Measurements from ENCODE around the gene TTC12. TPM values are rescaled to one million over a fixed set of nuclear protein-coding genes. Genes with fewer than 3 reads are reported as not detected.

The TTC12 gene
- total and polyA plus RNA-seq, 9 of the 15 experiments (the other 6 are each of a cell fraction or from before 2014, with no cell fraction given) = 5.1 to 19.9 (median 13.4) TPM

- TF ChIP-seq ETS2 (tag; IDR thresholded peaks at IDR 0.05; ENCODE audit: borderline replicate concordance, poor library complexity, severe bottlenecking) (no peak), KDM4B (IDR thresholded peaks at IDR 0.05; ENCODE audit: borderline replicate concordance in 2 of 2, low read depth in 1 of 2) (no peak), ZNF133 (CRISPR knock-in tag; IDR thresholded peaks at IDR 0.05) (no peak)
Measured at GRCh38 chr11:113279591-113279990, 34.8 kb upstream of the TTC12 start (continued).

GRCh38 chr11:113281052-113281725 lies 33.2 kb upstream of the TTC12 start:
- Histone ChIP-seq H3K27me3 (ENCODE audit: control insufficient read depth in 2 of 2, insufficient read depth in 2 of 2, low read length in 2 of 2) (peaks cover 11 to 26% of the 10 kb centered on the region in 2 experiments; a peak in 4 of 5 replicates), H4K20me1 (replicated peaks; ENCODE audit: control insufficient read depth, insufficient read depth, low read length) (no peaks in the 10 kb centered on the region), H2AFZ (ENCODE audit: low read depth, low read length) (no peak overlapping the region), H3K4me1 (replicated peaks in 1 of 2; ENCODE audit: control insufficient read depth in 2 of 2, insufficient read depth in 2 of 2, low read length in 2 of 2) (no peaks in the 10 kb centered on the region), H3K4me2 (ENCODE audit: insufficient read depth, low read length) (no peak overlapping the region), H3K9me1 (ENCODE audit: control insufficient read depth, insufficient read depth, low read length) (no peaks in the 10 kb centered on the region), H3K79me2 (ENCODE audit: control insufficient read depth, insufficient read depth, low read length) (no peaks in the 10 kb centered on the region), H3K4me3 (no peak overlapping the region), H3K27ac (ENCODE audit: extremely low read depth, low read depth, low read length) (no peak overlapping the region), H3K36me3 (ENCODE audit: control insufficient read depth, insufficient read depth, low read length) (no peaks in the 10 kb centered on the region), H3K9me3 (replicated peaks; ENCODE audit: control insufficient read depth, insufficient read depth, low read depth, low read length) (no peaks in the 10 kb centered on the region), H3K9ac (ENCODE audit: insufficient read depth in 1 of 2, low read depth in 2 of 2, low read length in 2 of 2) (no peak overlapping the region)
- FAIRE-seq (no peak), DNase-seq (ENCODE audit: extremely low read depth in 1 of 4, low spot score in 3 of 4) (no peak), ATAC-seq (no peak)
- CTCF ChIA-PET (ENCODE audit: low intra/inter-chr PET ratio) = no interaction called here
- no TSS peak for BruUV-seq (replicated peaks)
- POLR2A ChIA-PET = interaction anchor here (0.6 to 0.7 kb wide), 2 partner anchors 25 to 251 kb away, joined by 3 read pairs; no protein-coding TSS in a partner anchor
- TF ChIP-seq RUNX1 (IDR thresholded peaks at IDR 0.05; ENCODE audit: low read depth) = no peak
- peak; percentile 51 for TF ChIP-seq RBM25 (IDR thresholded peaks at IDR 0.05; ENCODE audit: low read depth, low read length, severe bottlenecking)
- no peak for TF ChIP-seq MEF2A (IDR thresholded peaks at IDR 0.05; ENCODE audit: control insufficient read depth, low read depth, low read length)
- in situ Hi-C loops (cut with MboI) (loop anchor here (10.0 kb wide), 1 partner anchor 696 kb away; no protein-coding TSS in a partner anchor), intact Hi-C loops (cut with micrococcal nuclease) (no loop called here)
- WGBS (ENCODE audit: insufficient coverage, low coverage, missing lambda C conversion rate) = 0% methylated on average over 2 of the region's 2 CpGs
